ENCODE measurements around the gene METTL17. TPM values are rescaled to one million over a fixed set of nuclear protein-coding genes. Genes with fewer than 3 reads are reported as not detected.

Gene METTL17
- total and polyA plus RNA-seq, 7 donors, result 24.0 to 103 (median 76.4) TPM

- no peak overlapping the region for H3K4me3 ChIP-seq
- DNase-seq, result no peak
- no peaks in the 10 kb centered on the region for H3K9me3 ChIP-seq
- TF ChIP-seq POLR2A (IDR thresholded peaks at IDR 0.05) (no peak), POLR2AphosphoS5 (IDR thresholded peaks at IDR 0.05) (no peak), EP300 (IDR thresholded peaks at IDR 0.05) (no peak), CTCF (IDR thresholded peaks at IDR 0.05) (no peak)
- H3K27me3 ChIP-seq, result no peaks in the 10 kb centered on the region
- H3K36me3 ChIP-seq, result no peaks in the 10 kb centered on the region
- intact Hi-C loops (cut with DNase I), result no loop called here
- no peak overlapping the region for H3K27ac ChIP-seq
- 82 to 85% methylated on average over 5 of the region's 5 CpGs for WGBS, 2 donors
- H3K4me1 ChIP-seq, result no peaks in the 10 kb centered on the region
These were observed 42.7 kb downstream of the METTL17 start for GRCh38 chr14:21032326-21033132.

- H3K4me1 ChIP-seq, result peaks cover 0 to 5% (median 2%) of the 10 kb centered on the region in 4 donors
- H3K27ac ChIP-seq, result no peak overlapping the region
- WGBS, 2 donors, result 88 to 95% methylated on average over 4 of the region's 4 CpGs
- intact Hi-C loops (cut with DNase I), result no loop called here
- DNase-seq, result no peak
- no peaks in the 10 kb centered on the region for H3K9me3 ChIP-seq
- no peaks in the 10 kb centered on the region for H3K27me3 ChIP-seq
- H3K4me3 ChIP-seq, result no peak overlapping the region
- TF ChIP-seq EP300 (IDR thresholded peaks at IDR 0.05) (no peak), POLR2A (IDR thresholded peaks at IDR 0.05) (no peak), CTCF (IDR thresholded peaks at IDR 0.05) (no peak), POLR2AphosphoS5 (IDR thresholded peaks at IDR 0.05) (no peak)
- no peaks in the 10 kb centered on the region for H3K36me3 ChIP-seq
These were observed 43.4 kb downstream of the METTL17 start for GRCh38 chr14:21033133-21033698.

GRCh38 chr14:21034707-21035106 lies 44.9 kb downstream of the METTL17 start, which contains the start of gene RNASE13:
Gene RNASE13, minus strand, starts transcription at chr14:21034807. Its CDS starts 519 bp downstream, at chr14:21034288.
- intact Hi-C loops (cut with DNase I), result no loop called here
- H3K27ac ChIP-seq, result no peak within 1 kb of the TSS
- WGBS, 2 donors, result 84 to 86% methylated on average over 5 of the region's 5 CpGs
- DNase-seq, result no peak
- H3K27me3 ChIP-seq, result no peaks in the 10 kb centered on the region
- TF ChIP-seq POLR2AphosphoS5 (IDR thresholded peaks at IDR 0.05) (no peak), EP300 (IDR thresholded peaks at IDR 0.05) (no peak), POLR2A (IDR thresholded peaks at IDR 0.05) (no peak), CTCF (IDR thresholded peaks at IDR 0.05) (no peak)
- no peak within 1 kb of the TSS for H3K4me3 ChIP-seq
- H3K36me3 ChIP-seq, result no peaks in the 10 kb centered on the region
- H3K4me1 ChIP-seq, result peaks cover 0 to 19% (median 15%) of the 10 kb centered on the region in 4 donors
- no peaks in the 10 kb centered on the region for H3K9me3 ChIP-seq

GRCh38 chr14:21036751-21037150 lies 47.0 kb downstream of the METTL17 start:
- TF ChIP-seq EP300 (IDR thresholded peaks at IDR 0.05) (no peak), POLR2AphosphoS5 (IDR thresholded peaks at IDR 0.05) (no peak), POLR2A (IDR thresholded peaks at IDR 0.05) (no peak), CTCF (IDR thresholded peaks at IDR 0.05) (no peak)
- H3K27me3 ChIP-seq, result no peaks in the 10 kb centered on the region
- H3K27ac ChIP-seq, result peak overlapping the region in 1 of 4 donors; percentile 17
- DNase-seq, result no peak
- H3K4me1 ChIP-seq, result peaks cover 0 to 24% (median 20%) of the 10 kb centered on the region in 4 donors
- no peaks in the 10 kb centered on the region for H3K9me3 ChIP-seq
- WGBS, 2 donors, result 93 to 95% methylated on average over 7 of the region's 7 CpGs
- H3K4me3 ChIP-seq, result no peak overlapping the region
- intact Hi-C loops (cut with DNase I), result no loop called here
- no peaks in the 10 kb centered on the region for H3K36me3 ChIP-seq

All from sigmoid colon (tissue), 7 donors.